T1000 (cell line): Measurements from ENCODE around the gene B2M.
"Not testable (repeated sequence)": the region's sequence is repeated elsewhere in the genome, so short reads cannot be mapped to it uniquely, and the experiment has no call there.

ENCODE experiments used
- DNase-seq: peaks from one replicate; lab custom pipeline; 2025; ENCODE audit warnings: mixed read lengths; lab: John Stamatoyannopoulos, UW

The B2M gene

DNA sequence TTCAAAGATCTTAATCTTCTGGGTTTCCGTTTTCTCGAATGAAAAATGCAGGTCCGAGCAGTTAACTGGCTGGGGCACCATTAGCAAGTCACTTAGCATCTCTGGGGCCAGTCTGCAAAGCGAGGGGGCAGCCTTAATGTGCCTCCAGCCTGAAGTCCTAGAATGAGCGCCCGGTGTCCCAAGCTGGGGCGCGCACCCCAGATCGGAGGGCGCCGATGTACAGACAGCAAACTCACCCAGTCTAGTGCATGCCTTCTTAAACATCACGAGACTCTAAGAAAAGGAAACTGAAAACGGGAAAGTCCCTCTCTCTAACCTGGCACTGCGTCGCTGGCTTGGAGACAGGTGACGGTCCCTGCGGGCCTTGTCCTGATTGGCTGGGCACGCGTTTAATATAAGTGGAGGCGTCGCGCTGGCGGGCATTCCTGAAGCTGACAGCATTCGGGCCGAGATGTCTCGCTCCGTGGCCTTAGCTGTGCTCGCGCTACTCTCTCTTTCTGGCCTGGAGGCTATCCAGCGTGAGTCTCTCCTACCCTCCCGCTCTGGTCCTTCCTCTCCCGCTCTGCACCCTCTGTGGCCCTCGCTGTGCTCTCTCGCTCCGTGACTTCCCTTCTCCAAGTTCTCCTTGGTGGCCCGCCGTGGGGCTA lies at the start of gene B2M, which contains the start of gene PATL2:
Gene B2M (plus strand): TSS at position 422 of the 647 bp plus-strand sequence. CDS start 30 bp downstream, at position 452.
Gene PATL2 (minus strand): TSS at position 228 of the 647 bp plus-strand sequence. CDS start 34,833 bp downstream, outside the sequence.
- peak; percentile 94 for DNase-seq

DNA sequence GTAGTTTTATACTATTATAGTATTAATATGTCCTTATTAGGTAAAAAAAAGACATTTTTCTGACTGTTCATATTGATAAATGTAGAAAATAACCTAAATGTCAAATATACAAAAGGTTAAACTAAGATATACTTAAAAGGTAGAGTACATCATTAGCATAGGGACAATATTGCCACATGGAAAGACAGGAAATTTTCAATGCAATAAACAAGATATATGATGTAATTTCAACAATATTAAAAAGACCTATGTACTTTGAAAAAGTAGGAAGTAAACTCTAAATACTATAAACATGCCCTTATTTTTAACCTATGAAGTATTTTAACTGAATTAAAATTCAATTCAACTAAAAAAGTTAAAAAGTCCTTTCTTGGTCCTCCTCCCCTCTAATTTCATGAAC lies 49.7 kb upstream of the B2M start:
- no peak for DNase-seq

GRCh38 chr15:44662478-44663409 lies 48.6 kb upstream of the B2M start:
- peak; percentile 20 for DNase-seq

DNA sequence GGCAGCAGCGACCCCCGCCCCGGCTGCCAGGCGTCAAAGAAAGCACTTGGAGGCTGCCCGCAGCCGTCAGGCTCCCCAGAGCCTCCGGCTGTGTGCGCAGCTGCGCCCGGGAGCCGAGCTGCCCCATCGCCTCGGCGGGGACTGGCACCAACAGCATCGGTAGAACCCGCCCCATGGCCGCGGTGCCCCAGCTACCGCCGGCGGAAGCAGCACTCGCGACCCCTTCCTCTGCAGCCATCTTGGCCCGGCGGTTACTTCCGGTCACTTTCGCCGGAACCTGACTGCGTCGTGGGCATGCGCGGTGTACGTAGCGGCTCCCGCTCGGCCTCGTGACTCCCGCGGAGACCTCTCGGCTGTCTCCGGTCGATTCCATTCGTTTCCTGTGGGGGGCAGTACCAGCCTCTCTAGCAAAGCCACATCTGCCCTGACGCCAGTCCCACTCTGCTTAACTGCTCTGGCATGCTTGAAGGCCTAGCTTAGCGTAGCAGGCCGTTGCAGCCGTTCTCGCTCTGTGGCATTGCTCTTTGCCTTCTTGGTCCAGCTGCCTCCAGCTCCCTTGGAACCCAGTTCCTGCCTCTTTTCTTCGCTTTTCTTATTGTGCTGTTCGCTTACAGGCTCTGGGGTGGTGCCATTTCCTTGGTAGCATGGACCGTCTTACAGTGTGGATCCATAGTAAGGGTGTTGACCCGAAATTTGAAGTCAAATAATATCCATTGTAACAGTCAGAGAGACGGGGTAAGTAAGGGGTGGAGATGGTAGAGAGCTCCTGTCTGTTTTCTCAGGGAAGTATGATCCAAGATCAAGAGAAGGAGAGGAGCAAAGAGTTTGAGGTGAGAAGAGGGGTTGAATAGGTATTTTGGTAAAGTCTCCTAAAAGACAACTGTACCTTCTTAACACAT lies 47.7 kb upstream of the B2M start, which contains the start of gene SPG11:
Gene SPG11 (minus strand): TSS at position 253 of the 899 bp plus-strand sequence. CDS start 15 bp downstream, at position 238.
- peak; percentile 89 for DNase-seq

GRCh38 chr15:44666210-44667038 lies 44.9 kb upstream of the B2M start:
- DNase-seq, result no peak

DNA sequence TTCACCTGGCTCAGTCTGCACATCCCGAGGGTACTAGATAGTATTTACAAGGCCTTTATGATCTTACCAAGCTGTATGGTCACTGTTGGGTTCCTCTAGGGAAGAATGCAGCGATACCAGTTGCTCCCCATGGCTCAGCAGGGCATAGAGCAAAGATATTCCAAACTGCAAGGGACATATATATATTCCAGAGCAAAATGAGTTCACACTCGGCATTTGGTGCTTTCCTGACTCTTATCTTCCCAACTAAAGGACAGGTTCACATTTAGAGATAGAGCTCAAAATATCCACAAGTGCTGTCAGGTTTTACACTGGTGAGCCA lies 44.3 kb upstream of the B2M start:
- DNase-seq, result no peak

- no peak for DNase-seq
Measured at GRCh38 chr15:44668921-44669320, 42.4 kb upstream of the B2M start.

- no peak for DNase-seq
Measured at GRCh38 chr15:44670087-44670950, 41.0 kb upstream of the B2M start.

GRCh38 chr15:44673639-44674038 lies 37.7 kb upstream of the B2M start:
- no peak for DNase-seq

DNA sequence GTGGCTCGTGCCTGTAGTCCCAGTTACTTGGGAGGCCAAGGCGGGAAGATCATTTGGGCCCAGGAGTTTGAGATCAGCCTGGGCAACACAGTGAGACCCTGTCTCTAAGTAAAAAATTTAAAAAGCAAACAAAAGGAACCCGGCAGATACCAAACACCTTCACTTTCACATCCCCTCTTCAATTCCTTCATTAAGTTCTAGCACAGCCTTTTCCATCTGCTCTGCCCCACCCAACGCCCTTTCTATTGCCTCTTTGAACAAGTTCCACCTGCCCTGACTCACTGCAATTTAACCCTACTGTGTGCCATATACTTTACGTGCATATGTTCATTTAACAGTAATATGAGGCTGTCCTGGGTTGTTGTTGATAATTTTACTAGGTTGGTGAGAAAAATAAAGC lies 35.4 kb upstream of the B2M start:
- no peak for DNase-seq

DNA sequence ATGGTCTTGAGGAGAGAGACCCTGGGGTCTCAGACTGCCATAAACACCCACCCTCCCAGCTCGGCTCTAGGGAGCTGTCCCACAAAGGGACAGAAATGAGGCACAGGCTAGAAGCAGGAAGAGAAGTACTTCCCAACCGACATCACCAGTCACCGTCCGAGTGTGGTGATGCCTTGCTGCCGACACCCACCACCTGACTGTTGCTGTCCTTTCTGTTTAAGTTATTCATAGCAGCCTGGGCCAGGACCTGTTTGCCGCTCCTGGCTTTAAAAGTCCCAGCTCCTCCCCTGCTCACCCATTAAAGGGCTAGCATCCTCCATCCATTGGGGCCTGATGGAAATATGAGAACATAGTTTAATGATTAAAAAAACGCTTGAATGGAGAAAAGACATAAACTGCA lies 34.6 kb upstream of the B2M start:
- no peak for DNase-seq

DNA sequence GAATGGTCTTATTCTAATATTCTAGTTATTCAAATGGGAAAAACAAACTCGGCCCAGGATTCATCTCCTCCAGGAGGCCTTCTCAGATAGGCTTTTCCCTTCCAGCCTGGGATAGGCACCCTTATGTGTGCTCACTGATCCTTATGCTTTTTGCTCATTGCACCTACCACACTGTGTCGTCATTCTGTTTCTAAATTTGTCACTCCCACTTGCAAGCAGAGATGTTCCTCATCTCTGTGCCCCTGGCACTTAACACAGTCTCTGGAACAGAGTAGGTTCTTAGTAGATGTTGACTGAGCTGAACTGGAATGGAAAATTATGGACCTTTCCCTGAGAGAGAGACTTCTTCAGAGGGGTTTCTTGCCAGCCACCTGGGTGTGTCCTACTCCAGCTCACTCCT lies 29.1 kb upstream of the B2M start:
- no peak for DNase-seq

- not testable (repeated sequence) for DNase-seq
Measured at GRCh38 chr15:44682809-44683682, 28.3 kb upstream of the B2M start.

- not testable (repeated sequence) for DNase-seq
Measured at GRCh38 chr15:44689318-44689717, 22.0 kb upstream of the B2M start.

- DNase-seq, result not testable (repeated sequence)
Measured at GRCh38 chr15:44690245-44690644, 21.1 kb upstream of the B2M start.

DNA sequence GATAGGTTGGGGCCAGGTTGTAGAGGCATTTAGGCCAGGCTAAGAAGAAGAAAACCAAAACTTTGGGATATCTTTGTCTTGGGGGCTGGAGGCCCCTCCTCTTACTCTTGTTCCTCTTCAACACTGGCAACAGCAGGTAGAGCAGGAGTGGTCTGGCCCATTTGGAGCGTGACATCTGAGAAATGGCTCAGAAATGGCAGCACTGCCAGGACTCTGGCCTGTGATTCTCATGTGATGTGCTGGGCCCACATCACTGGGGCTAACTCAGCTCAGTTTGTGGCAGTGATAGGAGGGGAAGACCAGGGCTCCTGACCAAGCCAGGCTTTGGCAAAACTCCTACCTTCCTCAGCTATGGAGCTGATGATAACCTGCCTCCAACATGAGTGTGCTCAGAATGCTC lies 18.7 kb upstream of the B2M start:
- DNase-seq, result no peak

- DNase-seq, result no peak
Measured at GRCh38 chr15:44694416-44694815, 16.9 kb upstream of the B2M start.

- no peak for DNase-seq
Measured at GRCh38 chr15:44695294-44695693, 16.0 kb upstream of the B2M start.

- DNase-seq, result no peak
Measured at GRCh38 chr15:44697014-44697413, 14.3 kb upstream of the B2M start.
